GM18519 (cell line): ENCODE results near the gene BTN1A1.
"Not testable (repeated sequence)": the region's sequence is repeated elsewhere in the genome, so short reads cannot be mapped to it uniquely, and the experiment has no call there.

Source experiments
- ATAC-seq: cut with Tn5 transposase; IDR thresholded peaks from one replicate; pipeline ENCODE4 v1.9.1; 2021; ENCODE audit warnings: mild to moderate bottlenecking, moderate library complexity; ENCODE audit not compliant: unreplicated experiment, low FRiP score

Gene BTN1A1

GRCh38 chr6:26500102-26500501, at the start of gene BTN1A1:
BTN1A1 (plus strand) TSS chr6:26500303; CDS start chr6:26501287, 984 bp downstream.
- ATAC-seq = no peak

- no peak for ATAC-seq
These were observed 47.4 kb upstream of the BTN1A1 start for GRCh38 chr6:26452631-26453235.

GRCh38 chr6:26454631-26455030, 45.5 kb upstream of the BTN1A1 start:
- ATAC-seq = no peak

- ATAC-seq = no peak
These were observed 44.6 kb upstream of the BTN1A1 start for GRCh38 chr6:26455357-26455970.

GRCh38 chr6:26457264-26457805, 42.8 kb upstream of the BTN1A1 start:
- ATAC-seq = no peak

GRCh38 chr6:26457806-26458688, 42.1 kb upstream of the BTN1A1 start, which contains the start of gene BTN2A1:
BTN2A1 (plus strand) TSS chr6:26457955; CDS start chr6:26458637, 682 bp downstream.
- peak; percentile 76 for ATAC-seq

GRCh38 chr6:26459023-26459810, 40.9 kb upstream of the BTN1A1 start:
- ATAC-seq = no peak

GRCh38 chr6:26461353-26461752, 38.8 kb upstream of the BTN1A1 start:
- ATAC-seq = not testable (repeated sequence)

GRCh38 chr6:26464014-26464413, 36.1 kb upstream of the BTN1A1 start:
- ATAC-seq = no peak

- ATAC-seq = no peak
These were observed 35.5 kb upstream of the BTN1A1 start for GRCh38 chr6:26464416-26465131.

- ATAC-seq = no peak
These were observed 34.3 kb upstream of the BTN1A1 start for GRCh38 chr6:26465776-26466175.

- no peak for ATAC-seq
These were observed 31.3 kb upstream of the BTN1A1 start for GRCh38 chr6:26468829-26469228.

- no peak for ATAC-seq
These were observed 29.5 kb upstream of the BTN1A1 start for GRCh38 chr6:26470643-26471042.

- ATAC-seq = no peak
These were observed 28.1 kb upstream of the BTN1A1 start for GRCh38 chr6:26471970-26472369.

GRCh38 chr6:26472549-26473290, 27.4 kb upstream of the BTN1A1 start:
- ATAC-seq = no peak

GRCh38 chr6:26473429-26473757, 26.7 kb upstream of the BTN1A1 start:
- no peak for ATAC-seq

GRCh38 chr6:26473758-26474438, 26.2 kb upstream of the BTN1A1 start:
- peak; percentile 85 for ATAC-seq

GRCh38 chr6:26474439-26474881, 25.6 kb upstream of the BTN1A1 start:
- ATAC-seq = no peak
